ENCODE results near the gene CAPN10.
"Not testable (repeated sequence)": the region's sequence is repeated elsewhere in the genome, so short reads cannot be mapped to it uniquely, and the experiment has no call there.

The CAPN10 gene, protein sequence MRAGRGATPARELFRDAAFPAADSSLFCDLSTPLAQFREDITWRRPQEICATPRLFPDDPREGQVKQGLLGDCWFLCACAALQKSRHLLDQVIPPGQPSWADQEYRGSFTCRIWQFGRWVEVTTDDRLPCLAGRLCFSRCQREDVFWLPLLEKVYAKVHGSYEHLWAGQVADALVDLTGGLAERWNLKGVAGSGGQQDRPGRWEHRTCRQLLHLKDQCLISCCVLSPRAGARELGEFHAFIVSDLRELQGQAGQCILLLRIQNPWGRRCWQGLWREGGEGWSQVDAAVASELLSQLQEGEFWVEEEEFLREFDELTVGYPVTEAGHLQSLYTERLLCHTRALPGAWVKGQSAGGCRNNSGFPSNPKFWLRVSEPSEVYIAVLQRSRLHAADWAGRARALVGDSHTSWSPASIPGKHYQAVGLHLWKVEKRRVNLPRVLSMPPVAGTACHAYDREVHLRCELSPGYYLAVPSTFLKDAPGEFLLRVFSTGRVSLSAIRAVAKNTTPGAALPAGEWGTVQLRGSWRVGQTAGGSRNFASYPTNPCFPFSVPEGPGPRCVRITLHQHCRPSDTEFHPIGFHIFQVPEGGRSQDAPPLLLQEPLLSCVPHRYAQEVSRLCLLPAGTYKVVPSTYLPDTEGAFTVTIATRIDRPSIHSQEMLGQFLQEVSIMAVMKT

DNA sequence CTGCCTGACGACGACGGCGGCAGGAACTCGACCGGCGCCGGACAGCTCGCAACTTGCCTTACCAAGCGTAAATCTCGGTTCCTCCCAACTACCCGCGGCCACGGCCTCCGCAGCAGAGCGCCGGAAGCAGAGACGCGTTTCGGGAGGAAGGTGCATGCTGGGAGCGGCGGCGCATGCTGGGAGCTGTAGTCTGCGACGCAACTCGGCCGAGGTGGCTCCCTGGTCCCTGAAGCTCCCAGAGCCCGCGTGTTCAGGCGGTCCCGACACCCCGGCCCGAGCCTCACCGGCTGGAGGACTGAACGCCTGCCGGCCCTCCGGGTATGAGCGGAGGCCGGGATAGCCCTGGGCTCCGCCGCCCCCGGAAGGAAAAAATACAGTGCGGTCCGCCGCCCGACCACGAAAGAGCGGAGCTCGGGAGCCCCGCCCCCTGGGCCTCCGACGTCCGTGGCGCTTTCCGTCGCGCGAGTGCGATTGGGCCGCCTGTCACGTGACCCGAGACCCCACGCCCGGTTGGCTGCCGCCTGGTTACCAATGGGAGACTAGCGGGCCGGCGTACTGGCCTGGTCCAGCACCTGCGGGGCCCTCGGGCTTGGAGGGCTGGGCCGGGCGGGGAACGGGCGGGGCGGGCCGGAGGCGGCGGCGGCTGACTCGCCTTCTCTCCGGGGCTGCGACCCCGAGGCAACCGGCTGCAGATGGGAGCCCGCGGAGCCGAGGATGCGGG lies at the start of gene CAPN10:
TSS of gene CAPN10 (plus strand) at position 537 of the 721 bp plus-strand sequence. CDS start at position 715, 178 bp downstream.
- peak; percentile 85 for DNase-seq

DNA sequence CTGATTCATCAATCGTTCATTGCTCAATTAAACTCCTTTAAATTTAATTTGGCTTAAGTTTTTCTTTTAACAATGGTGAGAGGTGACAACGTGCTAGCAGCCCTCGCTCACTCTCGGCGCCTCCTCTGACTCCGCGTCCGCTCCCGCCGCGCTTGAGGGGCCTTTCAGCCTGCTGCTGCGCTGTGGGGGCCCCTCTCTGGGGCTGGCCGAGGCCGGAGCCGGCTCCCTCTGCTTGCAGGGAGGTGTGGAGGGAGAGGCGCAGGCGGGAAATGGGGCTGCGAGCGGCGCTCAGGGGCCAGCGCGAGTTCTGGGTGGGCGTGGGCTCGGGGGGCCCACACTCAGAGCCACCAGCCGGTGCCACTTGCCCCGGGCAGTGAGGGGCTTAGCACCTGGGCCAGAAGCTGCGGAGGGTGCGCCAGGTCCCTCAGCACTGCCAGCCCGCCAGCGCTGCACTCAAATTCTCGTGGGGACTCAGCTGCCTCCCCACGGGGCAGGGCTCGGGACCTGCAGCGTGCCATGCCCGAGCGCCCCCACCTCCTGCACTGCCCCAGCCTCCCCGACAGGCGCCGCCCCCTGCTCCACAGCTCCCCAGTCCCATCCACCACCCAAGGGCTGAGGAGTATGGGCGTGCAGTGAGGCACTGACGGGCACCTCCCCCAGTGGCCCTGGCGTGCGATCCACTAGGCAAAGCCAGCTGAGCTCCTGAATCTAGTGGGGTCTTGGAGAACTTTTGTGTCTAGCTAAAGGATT lies 48.3 kb upstream of the CAPN10 start:
- no peak for DNase-seq

DNA sequence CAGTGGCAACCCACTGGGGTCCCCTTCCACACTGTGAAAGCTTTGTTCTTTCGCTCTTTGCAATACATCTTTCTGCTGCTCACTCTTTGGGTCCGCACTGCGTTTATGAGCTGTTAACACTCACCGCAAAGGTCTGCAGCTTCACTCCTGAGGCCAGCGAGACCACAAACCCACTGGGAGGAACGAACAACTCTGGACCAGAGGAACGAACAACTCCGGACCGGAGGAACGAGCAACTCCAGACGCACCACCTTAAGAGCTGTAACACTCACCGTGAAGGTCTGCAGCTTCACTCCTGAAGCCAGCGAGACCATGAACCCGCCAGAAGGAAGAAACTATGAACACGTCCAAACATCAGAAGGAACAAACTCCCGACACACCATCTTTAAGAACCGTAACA lies 47.4 kb upstream of the CAPN10 start:
- DNase-seq, result not testable (repeated sequence)

DNA sequence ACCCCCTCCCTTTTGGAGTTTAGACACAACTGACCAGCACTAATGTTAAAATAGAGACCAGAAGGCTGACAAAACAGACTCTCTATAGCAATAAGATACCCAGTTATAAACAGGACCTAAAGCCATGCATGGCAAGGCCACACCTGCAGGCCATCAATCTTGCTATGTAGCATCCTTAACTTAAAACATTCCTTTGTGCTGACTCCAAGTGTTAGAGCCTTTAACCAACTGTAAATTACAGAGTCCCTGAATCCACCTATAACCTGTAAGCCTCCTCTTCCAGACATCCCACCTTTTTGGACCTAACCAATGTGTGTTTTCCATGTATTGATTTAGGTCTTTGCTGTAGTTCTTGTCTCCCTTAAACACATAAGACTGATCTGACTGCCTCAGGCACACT lies 46.6 kb upstream of the CAPN10 start:
- no peak for DNase-seq

DNA sequence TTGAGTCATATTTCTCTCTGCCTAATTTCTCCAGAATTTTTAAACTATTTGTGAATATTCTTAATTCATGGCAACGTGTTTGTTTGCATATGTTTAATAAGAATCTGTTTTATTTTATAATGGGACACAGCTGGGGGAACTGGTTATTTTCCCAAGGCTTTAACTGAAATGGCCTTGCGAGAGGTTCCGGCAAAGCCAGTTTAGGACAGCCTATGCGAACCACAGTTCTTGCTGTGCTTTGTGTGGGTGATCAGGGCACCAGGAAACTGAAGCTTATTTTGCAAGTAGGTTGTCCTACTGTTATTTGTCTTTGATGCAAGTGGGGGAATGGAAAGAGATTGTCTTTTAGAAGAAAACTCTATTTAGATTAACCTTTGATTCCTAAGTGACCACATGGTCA lies 35.2 kb upstream of the CAPN10 start:
- no peak for DNase-seq

DNA sequence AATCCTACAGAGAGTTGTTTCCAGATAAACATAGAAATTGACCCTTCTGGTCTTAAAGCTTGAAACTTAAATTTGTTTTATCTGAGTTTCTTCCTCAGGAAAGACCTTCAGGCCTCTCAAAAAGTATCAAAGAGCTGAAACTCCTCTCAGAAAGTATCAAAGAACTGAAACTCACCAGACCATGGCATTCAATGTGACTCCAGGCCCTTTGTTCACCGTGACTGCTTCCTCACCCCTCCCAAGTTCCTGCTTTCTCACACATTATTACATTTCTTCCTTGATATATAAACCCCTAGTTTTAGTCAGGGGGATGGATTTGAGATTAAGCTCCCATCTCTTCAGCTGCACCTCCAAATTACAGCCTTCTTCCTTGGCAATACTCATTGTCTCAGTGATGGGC lies 34.7 kb upstream of the CAPN10 start:
- DNase-seq, result no peak

DNA sequence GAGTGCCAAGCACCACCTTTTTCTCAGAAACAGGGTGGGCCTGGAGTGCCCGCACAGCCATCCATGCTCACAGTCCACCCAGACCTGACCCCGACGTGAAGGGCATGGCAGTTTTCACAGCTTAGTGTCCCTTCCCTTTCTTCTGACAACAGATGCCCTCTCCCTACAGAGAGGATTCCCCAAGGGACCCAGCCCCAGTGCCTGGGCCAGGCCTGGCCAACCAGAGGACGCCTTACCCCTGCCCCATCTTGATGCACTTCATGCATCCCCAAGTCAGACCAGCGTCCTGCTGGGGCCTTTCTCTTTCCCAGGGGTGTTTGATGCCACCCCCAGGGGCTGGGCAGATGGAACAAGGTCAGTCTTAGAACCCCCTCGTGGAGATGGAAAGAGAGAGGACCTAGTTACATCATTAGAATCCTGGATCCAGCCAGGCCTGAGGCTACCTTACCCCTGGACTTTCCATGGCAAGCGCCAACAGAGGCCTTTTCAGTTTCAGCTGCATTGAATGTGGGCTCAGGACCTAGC lies 32.5 kb upstream of the CAPN10 start:
- no peak for DNase-seq

DNA sequence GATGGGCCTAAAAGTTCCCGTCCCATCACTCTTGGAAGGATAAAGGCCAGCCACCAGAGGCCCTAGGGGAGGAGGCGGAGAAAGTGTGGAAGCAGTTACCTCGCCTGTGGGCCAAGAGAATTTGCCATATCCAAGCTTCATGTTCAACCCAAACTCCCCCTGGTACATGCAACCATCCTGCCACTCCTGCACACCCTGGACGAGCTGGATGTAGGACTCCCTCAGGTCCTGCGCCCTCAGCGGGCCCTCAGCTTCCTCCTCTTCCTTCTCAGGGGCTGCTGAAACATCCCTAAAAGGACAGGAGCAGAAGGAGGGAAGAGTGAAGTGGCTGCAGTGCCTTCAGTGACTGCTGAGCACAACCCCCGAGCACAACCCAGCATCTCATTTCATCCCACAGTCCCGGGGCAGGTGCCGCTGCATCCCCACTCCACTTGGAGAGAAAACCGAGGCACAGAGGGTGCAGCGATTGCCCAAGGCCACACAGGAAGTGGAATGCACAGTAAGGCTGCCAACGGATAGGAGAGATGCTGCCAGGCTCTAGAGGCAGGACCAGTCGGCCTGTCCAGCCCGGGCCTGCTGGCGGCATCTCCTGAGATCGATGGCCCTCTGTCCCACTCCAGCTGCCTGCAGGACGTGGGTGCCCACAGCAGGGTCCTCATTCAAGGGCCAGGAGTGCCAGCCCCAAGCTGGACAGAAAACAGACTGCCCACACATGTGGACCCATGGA lies 31.6 kb upstream of the CAPN10 start:
- DNase-seq, result no peak

DNA sequence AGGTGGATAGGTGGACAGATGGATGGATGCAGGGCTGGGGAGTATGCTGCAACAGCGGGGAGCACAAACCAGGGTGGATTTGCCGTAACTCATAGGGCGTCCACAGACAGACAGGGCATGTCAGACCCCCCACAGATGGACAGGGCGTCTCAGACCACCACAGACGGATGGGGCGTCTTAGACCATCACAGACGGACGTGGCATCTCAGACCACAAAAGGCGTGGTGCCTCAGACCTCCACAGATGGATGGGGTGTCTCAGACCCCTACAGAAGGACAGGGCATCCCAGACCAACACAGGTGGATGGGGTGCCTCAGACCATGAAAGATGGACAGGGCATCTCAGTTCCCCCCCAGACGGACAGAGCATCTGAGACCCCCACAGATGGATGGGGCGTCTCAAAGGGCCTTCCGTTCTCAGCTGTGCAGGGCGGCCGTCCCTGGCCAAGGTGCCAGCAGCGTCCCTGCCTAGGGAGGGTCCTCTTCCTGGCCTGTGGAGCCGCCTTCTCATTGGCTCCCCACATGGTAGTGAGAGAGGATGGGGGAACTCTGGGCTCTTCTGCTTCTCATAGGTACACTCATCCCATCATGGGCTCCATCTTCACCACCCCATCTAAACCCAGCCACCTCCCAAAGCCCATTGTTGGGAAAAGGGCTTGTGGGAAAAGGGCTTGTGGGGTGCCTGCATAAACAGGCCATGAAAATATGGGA lies 30.8 kb upstream of the CAPN10 start:
- DNase-seq, result no peak

DNA sequence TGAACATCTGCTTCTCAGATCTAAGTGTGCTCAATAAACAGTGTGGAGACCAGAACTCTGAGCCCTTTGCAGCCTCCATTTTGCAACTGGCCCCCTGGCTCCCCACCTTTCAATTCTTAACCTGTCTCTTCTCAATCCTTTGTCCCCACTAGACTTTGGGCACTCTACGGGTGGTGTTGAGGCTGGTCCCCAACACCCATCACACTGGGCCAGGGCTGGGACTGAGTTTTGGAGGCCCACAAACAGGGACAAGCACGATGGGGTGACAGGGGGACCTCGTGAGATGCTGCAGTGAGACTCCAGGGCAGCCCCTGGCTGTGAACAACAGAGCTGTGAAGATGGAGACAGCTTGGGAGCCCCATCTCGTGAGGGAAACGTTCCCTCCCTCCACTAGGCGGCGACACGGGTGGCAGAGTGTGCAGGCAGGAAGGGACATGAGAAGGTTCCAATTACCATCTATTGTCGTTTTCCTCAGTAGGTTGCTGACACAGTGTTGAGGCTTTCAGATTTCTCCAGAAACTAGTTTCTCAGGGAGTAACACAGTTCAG lies 29.9 kb upstream of the CAPN10 start:
- DNase-seq, result no peak

DNA sequence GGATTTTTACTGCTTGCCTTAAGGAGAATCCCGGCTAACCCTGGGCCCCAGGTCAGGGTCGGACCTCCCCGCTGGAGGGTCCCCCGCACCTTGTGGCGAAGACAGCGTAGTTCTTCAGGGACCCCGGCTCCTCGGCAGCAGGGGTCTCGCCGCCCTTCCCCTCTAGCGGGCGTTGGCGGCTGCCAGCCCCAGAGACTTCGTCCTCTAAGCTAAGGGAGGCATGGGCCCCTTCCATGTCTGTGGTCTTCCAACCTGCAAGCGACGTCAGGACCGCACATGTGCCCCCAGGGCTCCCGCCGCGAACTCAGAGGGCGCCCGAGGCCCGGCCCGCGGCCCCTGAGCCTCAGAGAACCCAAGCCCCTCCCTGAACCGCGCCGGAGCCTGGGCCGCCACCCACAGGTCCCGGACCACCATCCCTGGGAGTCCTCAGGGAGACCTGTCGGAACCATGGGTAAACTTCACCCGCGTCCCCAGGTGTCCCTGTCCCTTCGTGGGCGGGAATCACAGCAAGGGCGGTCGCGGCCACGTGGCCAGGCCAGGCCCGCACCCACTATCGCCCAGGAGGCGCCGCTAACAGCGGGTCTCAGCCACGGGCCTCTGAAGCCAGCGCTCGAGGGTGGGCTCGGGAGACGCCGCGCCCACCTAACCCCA lies 29.3 kb upstream of the CAPN10 start:
- no peak for DNase-seq

DNA sequence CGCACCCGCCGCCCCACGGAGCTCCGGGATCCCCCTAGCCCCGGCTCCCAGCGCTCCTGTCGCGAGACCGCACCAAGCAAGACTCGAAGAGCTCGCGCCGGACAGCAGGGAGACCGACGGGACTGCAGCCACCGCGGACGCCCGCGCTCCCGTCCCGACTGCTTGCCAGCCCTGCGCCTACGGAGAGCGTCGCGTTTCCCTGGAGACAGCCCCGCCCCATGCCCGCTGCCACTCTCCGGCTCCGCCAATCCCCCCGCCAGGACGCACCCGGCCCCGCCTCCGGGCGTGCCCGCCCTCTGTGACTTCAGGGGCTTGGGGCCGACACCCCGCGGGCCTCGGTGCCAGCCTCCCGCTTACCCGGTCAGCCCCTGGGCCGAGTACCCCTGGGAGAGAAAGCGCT lies 28.7 kb upstream of the CAPN10 start, which contains the start of gene ANKMY1:
TSS of gene ANKMY1 (minus strand) at position 181 of the 400 bp plus-strand sequence. CDS start 653 bp downstream, outside the sequence.
- no peak for DNase-seq

DNA sequence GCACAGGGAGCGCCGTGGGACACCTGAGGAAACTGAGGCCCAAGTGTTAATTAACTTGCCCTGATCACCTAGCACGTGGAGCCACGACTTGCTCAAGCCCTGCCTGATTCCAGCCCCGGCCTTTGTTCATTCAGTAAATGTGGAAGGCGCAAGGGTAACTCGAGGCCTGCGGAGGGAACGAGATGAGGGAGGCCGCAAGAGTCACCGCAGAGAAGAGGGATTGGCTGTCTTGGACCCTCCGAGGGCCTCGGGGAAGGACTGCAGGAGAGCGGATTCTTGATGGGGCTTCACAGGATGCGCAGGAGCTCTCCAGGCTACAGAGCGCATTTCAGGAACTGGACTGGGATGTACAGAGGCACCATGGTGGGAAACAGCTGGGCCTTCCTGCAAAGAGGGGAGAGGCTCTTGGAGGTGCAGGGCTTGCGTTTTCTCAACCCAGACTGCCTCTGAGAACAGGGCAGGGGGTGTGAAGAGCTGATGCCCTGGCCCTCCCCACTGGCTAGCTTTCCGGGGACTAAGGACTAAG lies 28.2 kb upstream of the CAPN10 start:
- DNase-seq, result no peak

DNA sequence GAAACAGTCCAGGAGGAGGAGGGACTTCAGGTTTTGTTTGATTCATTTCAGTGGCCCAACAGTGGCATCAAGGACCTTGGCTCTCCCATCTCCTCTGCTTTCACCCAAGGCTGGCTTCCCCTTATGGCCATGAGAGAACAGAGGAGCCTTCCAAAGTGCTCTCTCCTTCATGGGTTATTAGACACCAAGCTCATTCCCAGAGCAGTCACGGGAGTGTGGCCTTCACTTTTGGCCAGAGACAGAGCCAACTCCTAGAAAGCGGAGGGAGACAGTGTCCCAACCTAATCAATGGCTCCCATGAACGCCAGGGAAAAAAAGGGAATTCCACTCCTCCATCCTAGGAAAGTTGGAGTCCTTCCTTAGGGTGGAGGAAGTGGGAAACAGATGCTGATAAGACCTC lies 27.2 kb upstream of the CAPN10 start:
- no peak for DNase-seq

DNA sequence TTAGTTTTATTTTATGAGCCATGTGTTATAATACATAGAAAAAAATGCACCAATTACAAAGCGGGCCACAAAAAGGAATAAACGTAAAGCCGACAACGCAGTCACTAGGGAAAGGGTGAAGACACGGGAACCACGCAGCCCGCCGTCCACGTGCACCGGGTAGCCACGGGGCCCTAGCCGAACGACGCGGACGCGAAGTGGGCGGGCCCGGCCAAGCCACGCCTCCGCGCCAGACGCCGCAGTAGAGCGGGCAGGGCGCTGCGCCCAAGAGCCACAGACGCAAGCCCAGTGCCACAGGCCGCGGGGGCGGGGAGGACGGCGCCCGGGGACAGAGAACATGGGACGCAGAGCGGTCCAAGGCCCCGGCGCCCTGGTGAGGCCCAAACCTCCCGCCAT lies 26.5 kb upstream of the CAPN10 start, which contains the start of gene DUSP28:
TSS of gene DUSP28 (plus strand) at position 274 of the 396 bp plus-strand sequence. CDS start 328 bp downstream, outside the sequence.
- peak; percentile 58 for DNase-seq

DNA sequence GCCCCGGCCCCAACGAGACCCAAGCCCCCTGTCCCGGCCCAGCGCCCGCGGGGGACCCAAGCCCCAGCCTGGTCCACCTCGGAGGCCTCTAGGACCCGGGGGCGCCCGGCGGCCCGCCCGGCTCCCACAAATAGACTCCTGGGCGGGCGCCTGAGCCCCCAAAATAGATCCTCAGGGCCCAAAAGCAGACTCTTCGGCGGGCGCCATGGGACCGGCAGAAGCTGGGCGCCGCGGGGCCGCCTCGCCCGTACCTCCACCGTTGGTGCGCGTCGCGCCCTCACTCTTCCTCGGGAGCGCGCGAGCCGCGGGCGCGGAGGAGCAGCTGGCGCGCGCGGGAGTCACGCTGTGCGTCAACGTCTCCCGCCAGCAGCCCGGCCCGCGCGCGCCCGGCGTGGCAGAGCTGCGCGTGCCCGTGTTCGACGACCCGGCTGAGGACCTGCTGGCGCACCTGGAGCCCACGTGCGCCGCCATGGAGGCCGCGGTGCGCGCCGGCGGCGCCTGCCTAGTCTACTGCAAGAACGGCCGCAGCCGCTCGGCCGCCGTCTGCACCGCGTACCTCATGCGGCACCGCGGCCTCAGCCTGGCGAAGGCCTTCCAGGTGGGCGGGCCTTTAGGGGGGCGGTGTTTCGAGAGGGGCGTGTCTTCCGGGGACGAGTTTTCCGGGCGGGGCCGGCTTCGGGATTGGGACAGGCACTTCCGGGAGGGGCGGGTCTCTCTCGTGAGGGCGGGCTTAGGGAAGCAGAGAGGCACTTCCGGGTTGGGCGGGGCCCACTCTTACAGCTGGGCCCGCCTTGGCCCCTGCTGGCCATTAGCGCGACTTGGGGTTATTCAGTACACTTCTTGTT lies 25.8 kb upstream of the CAPN10 start:
- peak; percentile 88 for DNase-seq

DNA sequence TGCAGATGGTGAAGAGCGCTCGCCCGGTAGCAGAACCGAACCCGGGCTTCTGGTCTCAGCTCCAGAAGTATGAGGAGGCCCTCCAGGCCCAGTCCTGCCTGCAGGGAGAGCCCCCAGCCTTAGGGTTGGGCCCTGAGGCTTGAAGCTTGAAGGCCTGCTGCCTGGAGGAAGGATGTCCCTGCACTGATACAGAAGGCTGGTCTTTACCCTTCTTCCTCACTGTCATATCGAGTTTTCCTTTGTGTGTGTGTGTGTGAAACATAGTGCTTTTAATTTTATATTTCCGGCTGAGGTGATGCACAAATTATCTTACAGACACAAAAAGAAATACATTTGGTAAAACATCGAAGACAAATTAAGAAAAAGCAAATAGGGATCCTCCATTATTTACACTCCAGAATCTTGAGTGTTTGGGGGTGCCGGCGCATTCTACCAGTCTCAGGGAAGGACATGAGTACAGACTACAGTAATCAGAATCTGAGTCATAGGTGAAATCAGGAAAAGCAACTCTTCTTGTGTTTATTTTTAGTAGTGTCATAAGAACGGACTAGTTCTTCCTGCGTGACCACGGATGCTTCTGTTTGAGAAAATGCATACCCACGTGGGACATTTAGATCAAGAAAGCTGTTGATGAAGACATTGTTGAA lies 25.1 kb upstream of the CAPN10 start:
- no peak for DNase-seq

DNA sequence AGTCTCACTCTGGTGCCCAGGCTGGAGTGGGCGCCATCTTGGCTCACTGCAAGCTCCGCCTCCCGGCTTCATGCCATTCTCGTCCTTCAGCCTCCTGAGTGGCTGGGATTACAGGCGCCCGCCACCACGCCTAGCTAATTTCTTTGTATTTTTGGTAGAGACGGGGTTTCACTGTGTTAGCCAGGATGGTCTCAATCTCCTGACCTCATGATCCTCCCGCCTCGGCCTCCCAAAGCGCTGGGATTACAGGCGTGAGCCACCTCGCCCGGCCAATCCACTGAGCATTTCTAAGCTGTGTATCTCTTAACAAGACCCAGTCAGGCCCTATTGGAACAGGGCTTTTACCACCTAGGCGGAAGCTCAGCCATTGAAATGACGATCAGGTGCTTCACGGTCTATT lies 23.3 kb upstream of the CAPN10 start:
- not testable (repeated sequence) for DNase-seq

Data from COR-L47 (cell line).